Measurements from ENCODE around the gene HRH3. TPM values are rescaled to one million over a fixed set of nuclear protein-coding genes. Genes with fewer than 3 reads are reported as not detected.

HRH3 gene
- total RNA-seq, 3 donors from 2014 or later (not counting 1 experiment from before 2014, with no cell fraction given), result not detected

GRCh38 chr20:62200491-62201172, 19.4 kb downstream of the HRH3 start:
- no peak overlapping the region for H3K27ac ChIP-seq (ENCODE audit: low read length)
- no peaks in the 10 kb centered on the region for H3K9me3 ChIP-seq (ENCODE audit: control insufficient read depth, insufficient read depth, low read length)
- Mint-ChIP-seq H3K36me3 (no peaks in the 10 kb centered on the region), H3K27ac (no peak overlapping the region), H3K4me3 (no peak overlapping the region), H3K9me3 (no peaks in the 10 kb centered on the region), H3K27me3 (ENCODE audit: low read depth in 2 of 2) (no peaks in the 10 kb centered on the region), H3K4me1 (no peaks in the 10 kb centered on the region)
- no peak for TF ChIP-seq CTCF (IDR thresholded peaks at IDR 0.05)
- intact Hi-C loops (cut with micrococcal nuclease), result no loop called here
- H3K4me3 ChIP-seq (ENCODE audit: low read length), result no peak overlapping the region
- DNase-seq, result no peak
- H3K4me1 ChIP-seq (ENCODE audit: control insufficient read depth, insufficient read depth, low read length), result no peaks in the 10 kb centered on the region
- no peak for ATAC-seq
- peaks cover 37% of the 10 kb centered on the region for H3K36me3 ChIP-seq (ENCODE audit: control insufficient read depth, insufficient read depth, low read length)
- no peaks in the 10 kb centered on the region for H3K27me3 ChIP-seq (ENCODE audit: control insufficient read depth, insufficient read depth, low read length)
- WGBS (ENCODE audit: insufficient coverage), result 97% methylated on average over 38 of the region's 38 CpGs

- Mint-ChIP-seq H3K4me3 (no peak overlapping the region), H3K4me1 (no peaks in the 10 kb centered on the region), H3K36me3 (no peaks in the 10 kb centered on the region), H3K27me3 (ENCODE audit: low read depth in 2 of 2) (no peaks in the 10 kb centered on the region), H3K9me3 (no peaks in the 10 kb centered on the region), H3K27ac (no peak overlapping the region)
- Histone ChIP-seq H3K4me1 (ENCODE audit: control insufficient read depth, insufficient read depth, low read length) (no peaks in the 10 kb centered on the region), H3K27ac (ENCODE audit: low read length) (no peak overlapping the region), H3K4me3 (ENCODE audit: low read length) (no peak overlapping the region), H3K36me3 (ENCODE audit: control insufficient read depth, insufficient read depth, low read length) (peaks cover 41% of the 10 kb centered on the region), H3K9me3 (ENCODE audit: control insufficient read depth, insufficient read depth, low read length) (no peaks in the 10 kb centered on the region), H3K27me3 (ENCODE audit: control insufficient read depth, insufficient read depth, low read length) (no peaks in the 10 kb centered on the region)
- no peak for TF ChIP-seq CTCF (IDR thresholded peaks at IDR 0.05)
- 99% methylated on average over 18 of the region's 18 CpGs for WGBS (ENCODE audit: insufficient coverage)
- intact Hi-C loops (cut with micrococcal nuclease), result no loop called here
- DNase-seq (no peak), ATAC-seq (no peak)
Observed at GRCh38 chr20:62198931-62199330, 21.1 kb downstream of the HRH3 start.

GRCh38 chr20:62198496-62198895, 21.6 kb downstream of the HRH3 start:
- H3K36me3 Mint-ChIP-seq, result no peaks in the 10 kb centered on the region
- DNase-seq, result no peak
- no peak overlapping the region for H3K4me3 Mint-ChIP-seq
- Histone ChIP-seq H3K9me3 (ENCODE audit: control insufficient read depth, insufficient read depth, low read length) (no peaks in the 10 kb centered on the region), H3K4me1 (ENCODE audit: control insufficient read depth, insufficient read depth, low read length) (no peaks in the 10 kb centered on the region), H3K27ac (ENCODE audit: low read length) (no peak overlapping the region), H3K27me3 (ENCODE audit: control insufficient read depth, insufficient read depth, low read length) (no peaks in the 10 kb centered on the region), H3K4me3 (ENCODE audit: low read length) (no peak overlapping the region), H3K36me3 (ENCODE audit: control insufficient read depth, insufficient read depth, low read length) (peaks cover 43% of the 10 kb centered on the region)
- no peak overlapping the region for H3K27ac Mint-ChIP-seq
- no peaks in the 10 kb centered on the region for H3K4me1 Mint-ChIP-seq
- TF ChIP-seq CTCF (IDR thresholded peaks at IDR 0.05), result no peak
- H3K9me3 Mint-ChIP-seq, result no peaks in the 10 kb centered on the region
- no peaks in the 10 kb centered on the region for H3K27me3 Mint-ChIP-seq (ENCODE audit: low read depth in 2 of 2)
- intact Hi-C loops (cut with micrococcal nuclease), result no loop called here
- 95% methylated on average over 17 of the region's 17 CpGs for WGBS (ENCODE audit: insufficient coverage)
- no peak for ATAC-seq

GRCh38 chr20:62197801-62198200, 22.3 kb downstream of the HRH3 start:
- no peaks in the 10 kb centered on the region for H3K4me1 Mint-ChIP-seq
- no peaks in the 10 kb centered on the region for H3K27me3 Mint-ChIP-seq (ENCODE audit: low read depth in 2 of 2)
- WGBS (ENCODE audit: insufficient coverage), result 96% methylated on average over 18 of the region's 18 CpGs
- no peaks in the 10 kb centered on the region for H3K36me3 Mint-ChIP-seq
- no peak overlapping the region for H3K4me3 Mint-ChIP-seq
- Histone ChIP-seq H3K4me3 (ENCODE audit: low read length) (no peak overlapping the region), H3K27ac (ENCODE audit: low read length) (no peak overlapping the region), H3K27me3 (ENCODE audit: control insufficient read depth, insufficient read depth, low read length) (no peaks in the 10 kb centered on the region), H3K4me1 (ENCODE audit: control insufficient read depth, insufficient read depth, low read length) (no peaks in the 10 kb centered on the region), H3K9me3 (ENCODE audit: control insufficient read depth, insufficient read depth, low read length) (no peaks in the 10 kb centered on the region), H3K36me3 (ENCODE audit: control insufficient read depth, insufficient read depth, low read length) (peaks cover 47% of the 10 kb centered on the region)
- no peaks in the 10 kb centered on the region for H3K9me3 Mint-ChIP-seq
- no peak for ATAC-seq
- intact Hi-C loops (cut with micrococcal nuclease), result no loop called here
- DNase-seq, result no peak
- no peak for TF ChIP-seq CTCF (IDR thresholded peaks at IDR 0.05)
- no peak overlapping the region for H3K27ac Mint-ChIP-seq

All from natural killer cell (primary cell).